ENCODE measurements around the gene LOXL1.

The LOXL1 gene

DNA sequence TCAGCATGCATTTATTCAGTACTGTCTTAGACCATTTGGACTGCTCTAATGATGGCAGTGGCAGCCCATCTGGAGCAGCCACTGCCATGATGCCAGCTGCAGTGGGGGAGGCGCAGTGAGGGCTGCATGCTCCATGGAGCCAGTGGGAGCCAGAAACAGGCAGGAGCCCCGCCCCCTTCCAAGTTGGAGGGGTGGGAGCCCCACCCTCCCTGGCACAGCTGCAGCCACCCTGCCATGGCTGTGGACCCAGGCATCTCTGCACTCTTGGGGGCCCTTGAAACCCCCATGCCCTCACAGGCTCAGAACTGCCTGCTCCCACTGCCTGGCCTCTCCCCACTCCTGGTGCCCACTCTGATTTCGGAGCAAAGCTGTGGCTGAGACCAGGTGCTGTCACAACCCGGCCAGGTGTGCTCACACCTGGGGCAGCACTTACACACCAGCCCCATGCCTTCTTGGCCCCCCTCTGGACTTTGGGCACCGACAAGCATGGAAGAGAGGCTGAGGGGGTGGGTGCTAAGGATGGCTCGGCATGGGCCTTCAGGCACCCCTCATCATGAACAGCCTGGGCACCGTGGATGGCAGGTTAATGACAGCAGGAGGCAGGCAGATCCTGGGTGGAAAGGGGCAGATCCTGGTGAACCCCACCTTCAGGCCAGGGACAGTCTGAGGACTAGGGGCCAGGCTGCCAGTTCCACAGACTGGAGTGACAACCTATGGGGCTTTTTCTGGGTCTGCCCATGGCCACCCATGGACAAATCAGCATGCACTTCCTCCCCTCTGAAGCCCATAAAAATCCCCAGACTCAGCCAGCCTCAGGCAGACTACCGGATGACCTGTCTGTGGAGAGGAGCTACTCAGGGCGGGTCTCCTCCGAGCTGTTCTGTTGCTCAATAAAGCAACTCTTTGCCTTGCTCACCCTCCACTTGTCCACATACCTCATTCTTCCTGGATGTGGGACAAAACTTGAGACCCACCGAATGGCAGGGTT is 34.6 kb upstream of the LOXL1 start:
- DNase-seq (ENCODE audit: low spot score), result no peak
- in situ Hi-C loops (cut with MboI; ENCODE audit: low pct_unique_long_range_greater_than_20kb, low sequenced_read_pairs, unreplicated experiment), result no loop called here
- TF ChIP-seq, protein P1, sequence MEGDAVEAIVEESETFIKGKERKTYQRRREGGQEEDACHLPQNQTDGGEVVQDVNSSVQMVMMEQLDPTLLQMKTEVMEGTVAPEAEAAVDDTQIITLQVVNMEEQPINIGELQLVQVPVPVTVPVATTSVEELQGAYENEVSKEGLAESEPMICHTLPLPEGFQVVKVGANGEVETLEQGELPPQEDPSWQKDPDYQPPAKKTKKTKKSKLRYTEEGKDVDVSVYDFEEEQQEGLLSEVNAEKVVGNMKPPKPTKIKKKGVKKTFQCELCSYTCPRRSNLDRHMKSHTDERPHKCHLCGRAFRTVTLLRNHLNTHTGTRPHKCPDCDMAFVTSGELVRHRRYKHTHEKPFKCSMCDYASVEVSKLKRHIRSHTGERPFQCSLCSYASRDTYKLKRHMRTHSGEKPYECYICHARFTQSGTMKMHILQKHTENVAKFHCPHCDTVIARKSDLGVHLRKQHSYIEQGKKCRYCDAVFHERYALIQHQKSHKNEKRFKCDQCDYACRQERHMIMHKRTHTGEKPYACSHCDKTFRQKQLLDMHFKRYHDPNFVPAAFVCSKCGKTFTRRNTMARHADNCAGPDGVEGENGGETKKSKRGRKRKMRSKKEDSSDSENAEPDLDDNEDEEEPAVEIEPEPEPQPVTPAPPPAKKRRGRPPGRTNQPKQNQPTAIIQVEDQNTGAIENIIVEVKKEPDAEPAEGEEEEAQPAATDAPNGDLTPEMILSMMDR (IDR thresholded peaks at IDR 0.05; ENCODE audit: extremely low read depth, insufficient read depth, missing control alignments), result no peak

DNA sequence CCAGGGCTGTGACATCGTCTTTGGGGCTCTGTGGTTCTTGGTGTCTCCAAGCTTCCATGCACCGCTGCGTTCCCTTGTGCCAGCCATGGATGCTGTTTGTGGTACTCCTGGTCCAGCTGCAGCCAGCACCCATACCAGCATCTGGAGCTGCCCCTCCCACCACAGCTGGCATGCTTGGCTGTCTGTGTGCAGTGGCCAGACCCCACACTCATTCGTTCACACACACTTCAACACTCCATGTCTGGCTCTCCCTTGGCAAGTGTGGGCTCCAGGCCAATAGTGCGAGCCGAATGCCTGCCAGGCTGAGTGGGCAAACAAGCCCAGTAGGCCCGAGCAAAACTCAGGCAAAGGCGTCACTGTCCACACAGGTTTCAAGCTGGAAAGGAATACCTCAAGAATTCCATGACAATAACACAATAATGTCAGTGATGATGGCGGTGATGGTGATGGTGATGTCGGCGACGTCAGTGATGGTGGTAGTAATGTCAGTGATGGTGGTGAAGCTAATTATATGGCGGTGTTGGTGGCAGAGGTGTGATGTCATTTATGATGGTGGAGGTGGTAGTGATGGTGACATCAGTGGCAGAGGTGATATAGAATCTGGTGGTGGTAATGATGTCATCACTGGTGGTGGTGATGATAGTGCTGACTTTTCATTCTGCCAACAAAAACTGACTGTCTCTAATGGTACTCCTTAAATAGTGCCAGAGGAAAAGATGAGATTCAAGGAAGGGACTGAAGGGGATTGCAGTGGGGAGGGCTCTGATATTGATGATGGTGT is 33.6 kb upstream of the LOXL1 start:
- in situ Hi-C loops (cut with MboI; ENCODE audit: low pct_unique_long_range_greater_than_20kb, low sequenced_read_pairs, unreplicated experiment), result no loop called here
- DNase-seq (ENCODE audit: low spot score), result no peak
- TF ChIP-seq, protein P1 (IDR thresholded peaks at IDR 0.05; ENCODE audit: extremely low read depth, insufficient read depth, missing control alignments), result no peak

DNA sequence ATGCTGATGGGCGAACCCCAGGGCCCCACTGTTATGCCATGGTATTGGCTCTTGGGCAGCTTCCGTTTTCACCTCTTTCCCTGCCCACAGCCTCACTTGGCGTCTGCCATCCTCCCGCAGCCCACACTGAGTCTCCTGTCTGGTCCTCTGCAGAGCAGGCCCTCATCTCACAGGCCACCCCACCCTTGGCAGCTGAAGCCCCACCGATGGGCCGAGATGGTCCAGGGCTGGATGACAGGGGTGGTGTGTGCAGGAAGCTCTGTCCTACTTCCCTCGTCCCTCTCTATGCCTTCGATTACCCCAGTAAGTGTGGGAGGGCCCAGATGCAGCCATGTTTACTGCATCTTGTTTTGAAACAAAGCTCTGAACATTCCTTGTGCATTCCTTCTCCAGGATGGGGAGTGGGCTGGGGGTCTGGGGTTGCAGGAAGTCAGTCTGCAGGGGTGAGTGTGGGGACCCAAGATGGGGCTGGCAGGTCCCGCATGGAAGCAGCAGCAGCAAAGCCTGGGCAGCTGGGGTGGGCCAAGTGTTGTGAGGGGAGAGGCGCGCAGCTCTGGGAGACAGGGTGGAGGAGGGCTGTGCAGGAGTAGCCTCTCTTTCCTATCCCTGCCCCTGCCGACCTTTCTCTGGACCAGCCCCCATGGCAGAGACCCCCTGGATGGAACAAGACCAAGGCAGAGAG is 32.0 kb upstream of the LOXL1 start:
- TF ChIP-seq, protein P1 (IDR thresholded peaks at IDR 0.05; ENCODE audit: extremely low read depth, insufficient read depth, missing control alignments), result no peak
- DNase-seq (ENCODE audit: low spot score), result no peak
- in situ Hi-C loops (cut with MboI; ENCODE audit: low pct_unique_long_range_greater_than_20kb, low sequenced_read_pairs, unreplicated experiment), result no loop called here

DNA sequence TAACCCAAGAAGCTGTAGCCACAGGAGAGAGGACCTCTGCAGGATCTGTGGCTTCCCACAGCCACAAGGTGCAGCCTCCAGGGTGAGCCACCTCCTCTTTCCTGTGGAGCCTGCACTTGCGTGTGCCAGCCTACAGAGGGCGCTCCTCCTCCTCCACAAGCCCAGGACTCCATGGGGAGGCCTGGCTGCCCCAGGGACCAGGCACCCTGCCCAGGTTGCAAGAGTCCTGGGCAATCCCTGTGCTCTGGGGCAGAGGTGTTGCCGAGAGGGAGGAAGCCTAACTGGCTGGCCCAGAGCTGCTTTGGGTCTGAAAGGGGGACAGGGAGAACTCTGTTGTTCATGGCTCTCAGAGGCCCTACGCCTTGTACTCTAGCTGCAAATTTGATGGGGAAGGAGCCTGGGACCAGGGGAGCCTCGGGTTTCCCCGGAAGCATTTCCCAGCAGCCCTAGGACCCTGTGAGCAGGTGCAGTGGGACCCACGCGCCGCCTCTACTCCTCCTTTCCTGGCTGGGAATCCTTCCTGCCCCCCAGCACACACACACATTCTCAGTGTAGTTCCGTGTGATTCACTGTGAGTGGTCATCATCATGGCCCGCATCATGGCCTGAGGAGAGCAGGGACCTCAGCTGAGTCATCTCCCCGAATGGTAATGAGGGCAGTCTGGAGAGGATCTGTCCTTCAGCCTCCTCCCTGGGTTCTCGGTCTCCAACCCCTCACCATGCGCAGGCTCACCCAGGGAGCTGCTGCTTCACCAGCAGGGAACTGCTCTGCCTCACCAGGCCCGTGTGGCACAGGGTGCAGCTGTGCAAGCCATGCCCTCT is 28.6 kb upstream of the LOXL1 start:
- in situ Hi-C loops (cut with MboI; ENCODE audit: low pct_unique_long_range_greater_than_20kb, low sequenced_read_pairs, unreplicated experiment), result no loop called here
- DNase-seq (ENCODE audit: low spot score), result peak; percentile 81

DNA sequence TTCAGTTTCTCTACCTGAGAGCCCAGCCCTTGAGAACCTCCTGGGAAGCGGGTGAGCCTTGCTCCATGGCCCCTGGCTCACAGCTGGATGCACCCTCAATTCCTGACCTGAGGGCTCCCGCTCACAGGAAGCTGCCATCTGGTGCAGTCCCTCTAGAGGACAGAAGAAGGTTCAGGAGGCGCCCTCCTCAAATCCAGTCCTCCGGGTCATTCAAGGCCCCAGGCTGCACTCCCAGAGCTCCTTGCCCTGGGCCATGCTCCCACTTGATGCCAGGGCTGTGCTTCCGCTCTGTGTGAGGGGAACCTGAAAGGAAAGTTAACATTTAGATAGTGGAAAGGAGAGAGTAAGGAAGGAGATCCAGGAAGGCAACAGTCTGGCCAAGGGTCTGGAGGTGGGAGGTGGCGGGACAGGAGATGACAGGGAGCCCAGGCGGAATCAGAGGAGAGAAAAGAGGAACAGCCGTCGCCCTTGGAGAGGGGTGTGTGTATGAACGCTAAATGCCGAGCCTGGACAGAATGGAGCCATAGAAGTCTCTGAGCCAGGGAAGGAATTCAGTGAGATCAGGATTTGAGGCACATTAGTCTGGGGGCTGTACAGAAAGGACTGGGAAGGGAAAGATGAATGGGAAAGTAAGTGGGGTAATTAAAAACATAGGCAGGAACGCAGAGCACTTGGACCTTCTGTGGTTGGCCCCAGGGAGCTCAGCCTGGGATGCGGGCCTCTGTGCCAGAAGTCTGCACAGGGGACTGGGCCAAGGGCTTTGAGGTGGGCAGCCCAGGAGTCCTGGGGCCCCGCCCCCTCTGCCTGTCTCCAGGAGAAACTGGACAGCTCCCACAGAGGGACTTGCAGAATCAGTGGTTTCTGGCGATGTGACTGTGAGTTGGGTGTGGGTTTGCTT is 26.8 kb upstream of the LOXL1 start:
- TF ChIP-seq, protein P1 (IDR thresholded peaks at IDR 0.05; ENCODE audit: extremely low read depth, insufficient read depth, missing control alignments), result no peak
- in situ Hi-C loops (cut with MboI; ENCODE audit: low pct_unique_long_range_greater_than_20kb, low sequenced_read_pairs, unreplicated experiment), result no loop called here
- no peak for DNase-seq (ENCODE audit: low spot score)

More for the DNA sequence above, 28.6 kb upstream of the LOXL1 start:
- TF ChIP-seq, protein P1 (IDR thresholded peaks at IDR 0.05; ENCODE audit: extremely low read depth, insufficient read depth, missing control alignments), result peak; percentile 82

Measured in GM13977 (cell line).